GM18951 (cell line): Measurements from ENCODE around the gene WWOX.

ENCODE experiments used
- POLR2A ChIP-seq: IDR thresholded peaks from 4 replicates; pipeline ENCODE4 v1.6.1; 2011; ENCODE audit warnings: mild to moderate bottlenecking; ENCODE audit not compliant: insufficient read length, insufficient read depth; ENCODE audit errors: extremely low read depth
- in situ Hi-C: fragments of 300-500 bp; cut with MboI; formaldehyde crosslinking; loops from one replicate; pipeline ENCODE4 v1.12.0; 2022; ENCODE audit warnings: low sequenced_read_pairs, mixed read lengths, inconsistent platforms; ENCODE audit not compliant: unreplicated experiment

The WWOX gene

DNA sequence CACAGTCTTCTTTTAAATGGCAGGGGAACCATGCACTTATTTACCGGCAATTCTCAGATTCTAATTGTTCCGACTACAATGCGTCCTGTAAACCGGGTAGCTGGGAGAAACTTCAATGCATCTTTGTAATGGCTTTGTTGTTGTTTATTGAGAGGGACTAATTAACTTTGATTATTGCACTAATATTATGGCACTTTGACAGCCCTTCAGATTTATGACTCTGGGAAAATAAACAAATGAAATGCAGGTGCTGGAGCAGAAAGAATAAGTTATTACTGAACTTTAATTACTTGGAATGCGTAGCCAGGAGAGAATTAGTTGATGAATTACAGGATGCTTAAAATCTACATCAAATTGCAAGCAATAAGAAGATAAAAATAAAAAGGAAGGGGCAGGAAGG lies 77.0 kb downstream of the WWOX start:
- TF ChIP-seq POLR2A = no peak
- in situ Hi-C loops = no loop called here

DNA sequence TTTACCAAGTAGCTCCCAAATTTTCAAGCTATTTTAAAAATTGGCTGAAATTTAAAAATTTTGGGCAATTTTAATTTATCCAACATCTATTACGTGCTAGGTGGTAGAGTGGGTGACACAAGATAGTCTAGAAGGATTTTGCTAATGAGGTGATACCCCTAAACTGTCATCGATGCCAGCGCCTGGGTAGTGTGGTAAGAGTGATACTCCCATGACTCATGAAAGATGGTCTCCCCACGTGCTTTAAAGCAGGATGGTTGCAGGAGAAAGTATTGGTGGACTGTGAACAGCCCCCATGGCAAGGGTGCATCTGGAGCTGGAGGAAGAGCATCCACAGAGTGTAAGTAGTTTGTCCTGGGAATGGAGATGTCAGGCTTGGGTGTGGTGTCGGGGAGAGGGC lies 77.8 kb downstream of the WWOX start:
- in situ Hi-C loops = no loop called here
- TF ChIP-seq POLR2A = no peak

DNA sequence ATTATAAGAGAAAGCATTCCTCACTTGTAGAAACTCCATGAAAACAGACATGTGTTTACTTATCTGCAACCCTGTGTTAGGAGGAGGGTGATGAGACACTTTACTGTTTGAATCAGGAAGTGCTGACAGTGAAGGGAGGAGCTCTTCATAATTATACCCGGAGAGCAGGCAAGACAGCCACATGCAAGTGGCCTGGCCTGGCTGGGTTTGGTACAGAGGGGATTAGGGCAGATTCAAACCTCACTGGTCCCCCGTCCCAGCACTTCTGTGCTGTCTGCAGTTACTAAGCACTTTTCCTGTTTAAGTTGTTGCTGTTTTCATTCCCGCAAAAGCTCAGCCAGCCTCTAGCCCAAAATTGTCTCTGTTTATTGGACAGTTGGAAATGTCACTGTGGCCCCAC lies 78.5 kb downstream of the WWOX start:
- in situ Hi-C loops = no loop called here

DNA sequence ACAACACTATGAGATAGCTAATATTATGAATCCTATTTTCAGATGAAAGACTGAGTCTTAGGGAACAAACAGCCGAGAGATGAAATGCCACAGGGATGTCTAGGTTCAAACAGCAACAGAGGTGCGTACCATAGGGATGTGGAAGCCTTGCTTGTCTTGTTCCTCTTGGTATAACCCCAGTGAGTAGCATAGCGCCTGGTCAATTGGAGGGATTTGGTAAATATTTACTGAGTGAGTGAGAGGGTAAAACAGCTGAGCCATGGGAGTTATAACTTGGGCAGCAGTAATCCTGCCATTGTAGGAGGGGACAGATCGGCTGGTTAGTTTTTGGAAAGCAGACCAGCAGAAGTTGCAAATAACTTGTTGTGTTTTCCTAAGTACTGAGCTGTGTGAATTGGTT lies 80.2 kb downstream of the WWOX start:
- in situ Hi-C loops = no loop called here

More for the DNA sequence above, 78.5 kb downstream of the WWOX start:
- no peak for TF ChIP-seq POLR2A

DNA sequence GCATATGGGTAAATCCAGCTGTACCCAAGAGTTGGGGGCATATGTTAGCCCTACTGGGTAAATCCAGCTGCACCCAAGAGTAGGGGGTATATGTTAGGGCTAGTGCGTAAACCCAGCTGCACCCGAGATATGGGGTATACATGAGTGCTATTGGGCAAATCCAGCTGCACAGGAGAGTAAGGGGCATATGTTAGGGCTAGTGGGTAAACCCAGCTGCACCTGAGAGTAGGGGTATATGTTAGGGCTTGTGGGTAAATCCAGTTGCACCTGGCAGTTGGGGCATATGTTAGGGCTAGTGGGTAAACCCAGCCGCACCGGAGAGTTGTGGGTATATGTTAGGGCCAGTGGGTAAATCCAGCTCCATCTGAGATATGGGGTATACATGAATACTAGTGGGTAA lies 80.9 kb downstream of the WWOX start:
- no peak for TF ChIP-seq POLR2A
- in situ Hi-C loops = no loop called here

More for the DNA sequence above, 80.2 kb downstream of the WWOX start:
- no peak for TF ChIP-seq POLR2A

DNA sequence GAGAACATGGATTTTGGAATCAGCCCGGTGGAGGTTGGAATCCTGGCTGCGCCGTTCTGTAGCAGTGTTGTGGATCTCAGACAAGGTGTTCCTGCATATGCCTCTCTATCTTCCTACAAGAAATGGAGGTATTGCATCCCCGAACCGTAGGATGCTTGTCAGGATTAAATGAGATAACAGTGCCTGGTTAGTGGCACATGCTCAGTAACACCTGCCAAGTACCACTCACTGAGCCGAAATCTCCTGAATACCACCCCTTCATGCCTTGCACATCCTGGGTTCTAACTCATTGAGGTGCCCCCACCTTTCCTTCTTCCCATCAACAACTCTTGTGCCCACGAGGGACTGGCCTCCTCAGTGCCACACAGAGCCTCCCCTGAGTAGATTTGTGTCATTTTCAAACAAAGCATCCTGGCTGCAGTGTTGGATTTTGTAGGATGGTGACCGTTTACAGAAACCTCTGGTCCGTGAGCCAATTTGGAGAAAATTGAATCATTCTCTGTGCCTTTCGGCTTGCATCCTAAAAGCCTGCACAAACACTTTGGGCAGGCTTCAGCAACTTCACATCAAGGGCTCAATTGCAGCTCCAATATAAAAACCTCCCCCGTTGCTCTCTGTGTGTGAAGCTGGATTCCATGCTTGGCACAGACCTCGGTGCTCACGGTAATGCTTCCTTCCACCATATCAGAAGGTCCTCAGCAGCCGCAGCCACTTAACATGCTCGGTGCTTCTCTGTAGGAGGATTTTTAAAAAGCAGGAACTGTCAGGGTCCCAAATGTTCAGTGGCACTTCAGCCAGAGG lies 84.2 kb downstream of the WWOX start:
- in situ Hi-C loops = no loop called here

DNA sequence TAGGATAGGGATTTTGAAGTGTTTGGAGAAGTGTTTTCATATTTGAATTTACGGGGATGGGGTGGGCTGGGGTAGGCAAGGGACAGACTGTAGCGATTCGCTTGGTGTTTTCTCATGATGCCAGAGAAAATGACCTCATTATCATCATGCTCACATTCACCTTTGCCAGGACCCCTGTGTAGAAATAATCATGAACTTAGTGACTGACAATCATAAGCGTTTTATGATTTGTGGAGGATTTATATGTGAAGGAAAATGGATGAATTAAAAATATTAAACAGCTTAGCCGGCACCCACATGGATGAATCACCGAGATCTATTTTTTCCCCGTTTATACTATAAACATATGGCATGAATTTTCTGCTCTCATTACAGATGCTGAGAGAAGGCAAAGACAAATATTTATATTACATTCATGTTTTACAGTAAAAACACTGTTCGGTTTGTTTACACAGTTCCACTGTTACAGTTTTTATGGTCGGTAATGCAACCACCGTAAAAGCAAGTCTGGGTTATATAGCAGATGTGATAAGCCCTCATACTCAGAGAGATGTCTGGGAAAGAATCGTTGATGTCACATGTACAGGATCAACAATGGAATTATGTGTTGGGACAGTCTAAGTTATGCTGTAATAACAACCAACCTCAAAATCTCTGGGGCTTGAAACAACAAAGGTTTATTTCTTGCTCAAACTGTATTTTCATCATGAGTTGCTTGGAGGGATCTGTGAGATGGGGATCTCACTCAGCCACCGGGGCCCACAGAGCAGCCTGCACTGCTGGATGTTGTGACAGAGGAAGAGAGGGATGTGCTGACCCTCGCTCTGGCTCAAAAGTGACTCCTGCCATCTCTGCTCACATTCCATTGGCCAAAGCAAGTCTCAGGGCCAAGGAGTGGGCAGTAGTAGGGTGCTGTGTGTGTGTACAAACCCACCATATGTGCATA lies 85.1 kb downstream of the WWOX start:
- in situ Hi-C loops = no loop called here
- TF ChIP-seq POLR2A = no peak

More for the DNA sequence above, 84.2 kb downstream of the WWOX start:
- TF ChIP-seq POLR2A = no peak

DNA sequence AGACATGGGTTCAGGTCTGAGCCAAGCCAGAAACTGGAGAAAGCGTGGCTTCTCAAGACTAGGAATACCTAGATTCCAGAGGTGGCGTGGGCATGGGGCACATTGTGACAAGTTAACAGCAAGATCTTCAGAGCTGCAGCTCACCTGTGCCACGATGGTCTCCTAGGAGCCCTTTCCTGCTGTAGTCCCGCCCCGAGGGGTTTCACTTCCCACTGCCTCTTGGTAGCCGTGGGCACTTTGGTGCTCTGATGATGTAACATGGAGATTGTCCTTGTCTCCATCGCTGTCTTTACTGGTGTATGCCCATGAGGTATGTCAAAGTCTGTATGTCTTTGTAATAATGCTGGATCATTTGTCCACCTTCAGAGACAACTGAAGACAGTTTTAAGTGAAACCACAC lies 89.7 kb downstream of the WWOX start:
- no peak for TF ChIP-seq POLR2A
- in situ Hi-C loops = no loop called here

DNA sequence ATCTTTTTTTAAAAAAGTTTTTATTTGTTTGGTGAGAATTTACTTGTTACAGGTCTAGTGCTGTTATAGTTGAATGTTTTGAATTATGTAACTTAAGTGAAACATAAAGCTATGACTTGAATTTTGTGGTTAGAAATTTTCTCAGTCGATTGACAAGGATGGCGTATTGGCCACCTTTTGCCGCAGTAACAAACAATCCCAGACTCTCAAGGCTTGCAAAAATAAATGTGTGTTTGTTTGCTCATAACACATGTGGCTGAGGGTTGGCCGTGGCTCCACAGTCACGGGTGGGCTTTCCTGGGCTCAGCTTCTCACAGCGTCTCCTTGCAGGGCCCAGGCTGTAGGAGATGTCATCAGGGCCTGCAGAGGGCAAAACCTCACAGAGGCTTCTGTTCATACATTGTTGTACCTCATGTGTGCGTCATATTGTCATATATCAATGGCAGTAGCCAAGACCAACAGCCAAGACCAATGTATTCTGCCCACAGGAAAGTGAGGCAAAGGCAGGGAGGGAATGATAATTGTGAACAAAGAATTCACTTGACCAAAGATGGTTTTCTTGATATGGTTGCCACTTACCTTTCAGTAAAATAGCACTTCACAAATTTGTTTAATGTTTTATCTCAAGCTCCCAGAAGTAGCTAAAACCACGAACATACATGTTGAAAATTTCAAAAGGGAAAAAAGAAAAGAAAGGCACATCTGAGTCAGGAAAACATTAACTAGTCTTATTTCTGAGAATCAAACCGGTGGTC lies 93.5 kb downstream of the WWOX start:
- TF ChIP-seq POLR2A = no peak
- in situ Hi-C loops = no loop called here

DNA sequence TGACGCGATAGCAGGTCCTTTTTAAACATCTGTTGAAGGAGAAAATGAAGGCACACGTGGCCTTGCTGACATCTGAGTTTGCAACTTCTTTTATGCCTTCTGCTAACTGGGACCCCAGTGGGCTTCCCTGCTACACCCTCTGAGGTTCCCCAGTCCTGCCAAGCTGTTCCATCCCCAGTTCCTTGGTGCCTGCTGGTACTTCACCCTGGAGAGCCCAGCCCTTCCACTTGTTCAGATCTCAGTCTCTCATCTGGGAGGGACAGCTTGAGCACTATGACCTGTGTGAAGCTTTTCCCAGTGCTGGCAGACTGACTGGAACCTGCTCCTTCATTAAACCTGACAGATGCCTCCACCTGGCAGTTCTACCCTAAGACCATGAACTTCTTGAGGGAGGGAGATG lies 95.5 kb downstream of the WWOX start:
- in situ Hi-C loops = no loop called here
- no peak for TF ChIP-seq POLR2A

DNA sequence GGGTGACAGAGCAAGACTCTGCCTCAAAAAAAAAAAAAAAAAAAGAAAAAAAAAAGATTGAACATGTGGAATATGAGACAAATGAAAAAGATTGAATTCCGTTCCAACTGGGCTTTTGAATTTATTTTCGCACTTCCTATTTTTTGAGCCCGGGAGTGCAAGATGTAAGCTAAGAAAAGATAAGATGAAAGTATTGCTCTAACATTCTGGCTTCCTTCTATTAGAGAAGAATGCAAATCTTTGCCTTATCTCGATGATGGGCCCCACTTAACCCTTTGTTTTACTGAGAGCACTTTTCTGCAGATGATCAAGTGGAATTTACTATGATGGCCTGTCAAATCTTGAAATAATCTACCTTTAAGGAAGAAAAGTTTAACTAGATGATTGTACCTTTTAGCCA lies 96.3 kb downstream of the WWOX start:
- in situ Hi-C loops = no loop called here
- no peak for TF ChIP-seq POLR2A

DNA sequence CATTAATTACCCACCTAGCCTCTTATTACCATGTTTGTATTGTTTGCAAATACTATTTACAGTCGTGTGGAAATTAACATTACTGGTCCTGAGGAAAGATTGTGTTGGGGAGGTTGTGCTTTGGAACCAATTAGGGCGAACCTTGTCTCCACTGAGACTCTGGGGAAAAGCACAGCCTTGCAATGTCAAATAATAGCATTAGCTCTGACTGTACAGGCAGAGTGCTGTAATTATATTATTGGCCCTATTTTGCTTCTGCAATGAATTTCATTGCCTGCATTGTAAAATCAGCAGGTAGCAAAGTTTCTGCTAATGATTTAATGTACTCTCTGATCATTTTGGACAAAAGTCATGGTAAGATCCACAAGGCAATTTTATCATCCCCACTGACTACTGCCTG lies 97.0 kb downstream of the WWOX start:
- in situ Hi-C loops = no loop called here
- no peak for TF ChIP-seq POLR2A

DNA sequence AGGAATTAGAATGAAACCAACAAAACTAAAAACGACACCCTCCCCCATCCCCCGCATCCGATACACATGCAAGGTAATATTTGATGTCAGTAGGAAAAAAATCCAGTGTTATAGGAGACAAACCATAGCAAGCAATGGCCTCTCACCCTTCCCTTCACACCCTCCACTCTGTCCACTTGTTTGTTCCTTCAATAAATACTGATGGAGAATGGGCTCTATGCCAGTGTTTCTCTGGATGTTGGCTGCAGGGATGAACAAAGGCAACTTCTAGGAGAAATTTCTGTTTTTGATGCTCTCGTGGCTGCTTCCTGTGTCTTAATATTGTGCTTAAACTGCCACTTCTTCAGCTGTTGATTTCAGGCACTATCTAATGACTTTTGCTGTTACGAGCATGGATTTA lies 98.8 kb downstream of the WWOX start:
- no peak for TF ChIP-seq POLR2A
- in situ Hi-C loops = no loop called here
